Fibroblast of villous mesenchyme (primary cell): ENCODE measurements around the gene TFAP2E. TPM values are rescaled to one million over a fixed set of nuclear protein-coding genes. Genes with fewer than 3 reads are reported as not detected.
A peak's percentile ranks its signal among the peaks of the same experiment; 100 is the strongest.

Experiments
- DNase-seq: peaks from one replicate; pipeline ENCODE4 v3.0.0-alpha.2; 2010; ENCODE audit warnings: low read depth
- H3K4me3 ChIP-seq: 2 replicates; pipeline ENCODE4 v1.5.1; 2011; ENCODE audit warnings: low read depth, mild to moderate bottlenecking, low read length
- total RNA-seq: library from RNA; depleted of rRNA; stranded (reverse); fragments of >200 nt; gene quantifications from 2 replicates; pipeline ENCODE4 v1.2.3, GENCODE V29; 2012
- TF ChIP-seq, protein P1 (sequence below): IDR thresholded peaks from 2 replicates; pipeline ENCODE4 v1.5.1; 2012; ENCODE audit warnings: low read depth, mild to moderate bottlenecking, low read length; ENCODE audit not compliant: insufficient read depth

Gene TFAP2E
- total RNA-seq, 1 donor: under 0.01 TPM

DNA sequence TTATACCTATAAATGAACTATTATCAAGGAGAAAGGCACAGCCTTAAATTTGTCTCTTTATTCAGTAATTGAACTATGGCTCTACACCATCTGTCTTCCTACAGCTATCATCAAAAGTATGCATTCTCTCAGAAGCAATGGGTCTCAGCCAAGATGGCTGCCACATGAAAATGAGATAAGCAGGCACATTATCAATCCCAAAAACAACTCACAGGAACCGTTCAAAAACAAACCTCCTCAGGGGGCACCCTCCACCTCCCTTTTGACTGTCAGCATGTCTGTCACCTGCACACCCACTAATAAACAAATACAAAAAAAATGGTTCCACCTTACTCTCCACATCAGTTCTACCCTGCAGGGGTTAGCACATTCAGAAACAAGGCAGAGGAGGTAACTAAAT, 39.5 kb upstream of the TFAP2E start:
- H3K4me3 ChIP-seq: no peak overlapping the region
- DNase-seq: no peak
- TF ChIP-seq, protein P1, sequence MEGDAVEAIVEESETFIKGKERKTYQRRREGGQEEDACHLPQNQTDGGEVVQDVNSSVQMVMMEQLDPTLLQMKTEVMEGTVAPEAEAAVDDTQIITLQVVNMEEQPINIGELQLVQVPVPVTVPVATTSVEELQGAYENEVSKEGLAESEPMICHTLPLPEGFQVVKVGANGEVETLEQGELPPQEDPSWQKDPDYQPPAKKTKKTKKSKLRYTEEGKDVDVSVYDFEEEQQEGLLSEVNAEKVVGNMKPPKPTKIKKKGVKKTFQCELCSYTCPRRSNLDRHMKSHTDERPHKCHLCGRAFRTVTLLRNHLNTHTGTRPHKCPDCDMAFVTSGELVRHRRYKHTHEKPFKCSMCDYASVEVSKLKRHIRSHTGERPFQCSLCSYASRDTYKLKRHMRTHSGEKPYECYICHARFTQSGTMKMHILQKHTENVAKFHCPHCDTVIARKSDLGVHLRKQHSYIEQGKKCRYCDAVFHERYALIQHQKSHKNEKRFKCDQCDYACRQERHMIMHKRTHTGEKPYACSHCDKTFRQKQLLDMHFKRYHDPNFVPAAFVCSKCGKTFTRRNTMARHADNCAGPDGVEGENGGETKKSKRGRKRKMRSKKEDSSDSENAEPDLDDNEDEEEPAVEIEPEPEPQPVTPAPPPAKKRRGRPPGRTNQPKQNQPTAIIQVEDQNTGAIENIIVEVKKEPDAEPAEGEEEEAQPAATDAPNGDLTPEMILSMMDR: no peak

DNA sequence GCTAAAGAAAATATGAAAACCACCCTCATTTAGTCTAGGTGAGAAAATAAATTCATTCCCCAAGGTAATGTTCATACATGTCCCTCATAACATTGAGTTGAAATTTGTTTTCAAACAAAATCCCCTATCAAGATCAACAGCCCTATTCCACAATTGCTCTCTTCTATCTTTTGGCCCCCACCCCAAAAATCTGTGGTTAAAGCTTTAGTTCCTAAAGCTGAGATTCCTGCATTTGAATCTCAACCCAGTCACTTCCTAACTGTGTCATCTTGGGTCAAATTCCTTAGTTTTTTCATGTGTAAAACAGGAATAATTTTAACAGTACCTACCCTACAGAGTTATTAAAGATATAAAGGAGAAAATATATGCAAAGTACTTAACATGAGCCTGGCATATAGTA, 37.9 kb upstream of the TFAP2E start:
- TF ChIP-seq, protein P1: no peak
- no peak overlapping the region for H3K4me3 ChIP-seq
- DNase-seq: no peak

- DNase-seq: no peak
- H3K4me3 ChIP-seq: no peak overlapping the region
- TF ChIP-seq, protein P1: no peak
Measured at GRCh38 chr1:35536556-35537162, 36.5 kb upstream of the TFAP2E start.

- no peak overlapping the region for H3K4me3 ChIP-seq
- TF ChIP-seq, protein P1: no peak
- DNase-seq: no peak
Measured at GRCh38 chr1:35537806-35538205, 35.3 kb upstream of the TFAP2E start.

- TF ChIP-seq, protein P1: no peak
- DNase-seq: peak; percentile 41
- no peak overlapping the region for H3K4me3 ChIP-seq
Measured at GRCh38 chr1:35539073-35539823, 33.9 kb upstream of the TFAP2E start.

- DNase-seq: peak; percentile 54
- TF ChIP-seq, protein P1: no peak
- H3K4me3 ChIP-seq: no peak overlapping the region
Measured at GRCh38 chr1:35539824-35540261, 33.3 kb upstream of the TFAP2E start.
